Occipital lobe (tissue), 3 donors: ENCODE data around the gene CALR3. TPM values are rescaled to one million over a fixed set of nuclear protein-coding genes. Genes with fewer than 3 reads are reported as not detected.

Experiments
- DNase-seq: peaks from one replicate; lab custom pipeline; 2025; lab: John Stamatoyannopoulos, UW
- small RNA-seq: library from RNA; depleted of rRNA; stranded (forward); fragments of <200 nt; gene quantifications from one replicate; pipeline ENCODE3, GENCODE V24; 2014
- total RNA-seq: library from RNA; depleted of rRNA; stranded (reverse); fragments of >200 nt; gene quantifications from one replicate; pipeline ENCODE4 v1.2.3, GENCODE V29; 2014

Gene CALR3
- total RNA-seq, 1 donor from 2014 or later = not detected

- peak; percentile 24 for DNase-seq
Measured at GRCh38 chr19:16435238-16435917, 60.6 kb downstream of the CALR3 start.

- DNase-seq = no peak
Measured at GRCh38 chr19:16433986-16434385, 62.0 kb downstream of the CALR3 start.

GRCh38 chr19:16429759-16430091 is 66.2 kb downstream of the CALR3 start:
- no peak for DNase-seq

- peak; percentile 64 for DNase-seq
Measured at GRCh38 chr19:16429066-16429758, 66.8 kb downstream of the CALR3 start.

Small RNAs within 50 kb of the gene (small RNA-seq; reads per million reads assigned to genes)
- not detected for gene RN7SL146P

Other genes with a start within 250 kb of the CALR3 start
- 3.1 TPM for gene KLF2, start 171.3 kb downstream of the CALR3 start, total RNA-seq
- 11.4 TPM for gene EPS15L1, start 24.2 kb downstream of the CALR3 start, total RNA-seq
- 2.8 TPM for gene C19orf44, start 227 bp upstream of the CALR3 start, total RNA-seq
- gene CHERP, start 46.3 kb upstream of the CALR3 start, total RNA-seq = 4.4 TPM
- gene SLC35E1, start 76.2 kb upstream of the CALR3 start, total RNA-seq = 25.3 TPM
- gene MED26, start 132.0 kb upstream of the CALR3 start, total RNA-seq = 3.3 TPM
- gene SMIM7, start 164.0 kb upstream of the CALR3 start, total RNA-seq = 44.5 TPM
- 8.4 TPM for gene TMEM38A, start 165.0 kb upstream of the CALR3 start, total RNA-seq
- gene NWD1, start 223.7 kb upstream of the CALR3 start, total RNA-seq = 0.31 TPM